Colonic mucosa (tissue), 4 donors: ENCODE results near the gene CDYL. TPM values are rescaled to one million over a fixed set of nuclear protein-coding genes. Genes with fewer than 3 reads are reported as not detected.

ENCODE experiments used
- DNase-seq: peaks from one replicate; pipeline ENCODE4 v3.0.0-alpha.2; 2020
- H3K27ac ChIP-seq: fragments of 200-600 bp; one replicate; pipeline ENCODE4 v1.8.0; 2021
- H3K27me3 ChIP-seq: fragments of 200-600 bp; one replicate; pipeline ENCODE4 v1.8.0; 2021
- H3K36me3 ChIP-seq: fragments of 200-600 bp; one replicate; pipeline ENCODE4 v1.8.0; 2021
- H3K4me1 ChIP-seq: fragments of 200-600 bp; one replicate; pipeline ENCODE4 v1.8.0; 2021; ENCODE audit warnings: mild to moderate bottlenecking
- H3K4me3 ChIP-seq: fragments of 200-600 bp; one replicate; pipeline ENCODE4 v1.8.0; 2021
- H3K9ac ChIP-seq, 2 donors: one replicate each; pipeline ENCODE4 v1.7.0; 2013; ENCODE audit warnings: control low read depth in 2 of 2, low read depth in 2 of 2, low read length in 2 of 2
- H3K9me3 ChIP-seq: fragments of 200-600 bp; one replicate; pipeline ENCODE4 v1.8.0; 2021
- CTCF ChIP-seq: fragments of 200-600 bp; IDR thresholded peaks from one replicate; pipeline ENCODE4 v1.8.0; 2022; ENCODE audit warnings: antibody characterized with exemption, mild to moderate bottlenecking
- intact Hi-C: fragments of 100-400 bp; cut with DNase I; formaldehyde crosslinking; loops from one replicate; pipeline ENCODE4 v1.14.1; 2022
- total RNA-seq, 2 donors: library from RNA; stranded (reverse); fragmentation: NEBNext Ultra II Directional in 1 of 2; extraction: Animal tissue kit (Norgen Biotek cat#: 25700) in 1 of 2; gene quantifications; one replicate each; pipeline ENCODE4 v1.2.1, GENCODE V29; 2021
- donor health status: healthy.
- donor health status: DM: no; HTN: no; CAD: no.
- donor health status: DM: no; HTN: no; CAD: no.

The CDYL gene
- total RNA-seq, 2 donors from 2014 or later: 44.3 to 48.6 TPM

GRCh38 chr6:4797587-4797986 is 21.4 kb downstream of the CDYL start:
- no peaks in the 10 kb centered on the region for H3K36me3 ChIP-seq
- H3K27ac ChIP-seq: no peak overlapping the region
- no peak for DNase-seq
- H3K4me3 ChIP-seq: no peak overlapping the region
- intact Hi-C loops: no loop called here
- peaks cover 19% of the 10 kb centered on the region for H3K4me1 ChIP-seq
- no peak overlapping the region for H3K9ac ChIP-seq
- H3K27me3 ChIP-seq: no peaks in the 10 kb centered on the region
- no peaks in the 10 kb centered on the region for H3K9me3 ChIP-seq
- no peak for TF ChIP-seq CTCF

GRCh38 chr6:4799912-4800311 is 23.7 kb downstream of the CDYL start:
- Histone ChIP-seq H3K9ac (no peak overlapping the region), H3K4me1 (peaks cover 19% of the 10 kb centered on the region), H3K27me3 (no peaks in the 10 kb centered on the region), H3K27ac (no peak overlapping the region), H3K9me3 (no peaks in the 10 kb centered on the region), H3K4me3 (no peak overlapping the region), H3K36me3 (no peaks in the 10 kb centered on the region)
- intact Hi-C loops: loop anchor here (10.0 kb wide), 1 partner anchor 135 kb away; no protein-coding TSS in a partner anchor
- no peak for DNase-seq
- no peak for TF ChIP-seq CTCF

GRCh38 chr6:4800662-4801061 is 24.5 kb downstream of the CDYL start:
- peaks cover 19% of the 10 kb centered on the region for H3K4me1 ChIP-seq
- no peaks in the 10 kb centered on the region for H3K36me3 ChIP-seq
- H3K9me3 ChIP-seq: no peaks in the 10 kb centered on the region
- TF ChIP-seq CTCF: no peak
- no peak overlapping the region for H3K4me3 ChIP-seq
- DNase-seq: no peak
- H3K27me3 ChIP-seq: no peaks in the 10 kb centered on the region
- H3K27ac ChIP-seq: no peak overlapping the region
- H3K9ac ChIP-seq: no peak overlapping the region
- intact Hi-C loops: loop anchor here (10.0 kb wide), 1 partner anchor 134 kb away; no protein-coding TSS in a partner anchor

GRCh38 chr6:4801491-4802110 is 25.4 kb downstream of the CDYL start:
- H3K4me3 ChIP-seq: no peak overlapping the region
- no peaks in the 10 kb centered on the region for H3K36me3 ChIP-seq
- H3K27me3 ChIP-seq: no peaks in the 10 kb centered on the region
- no peak overlapping the region for H3K27ac ChIP-seq
- no peak overlapping the region for H3K9ac ChIP-seq
- H3K9me3 ChIP-seq: no peaks in the 10 kb centered on the region
- intact Hi-C loops: loop anchor here (10.0 kb wide), 1 partner anchor 133 kb away; no protein-coding TSS in a partner anchor
- no peak for DNase-seq
- H3K4me1 ChIP-seq: peaks cover 16% of the 10 kb centered on the region
- no peak for TF ChIP-seq CTCF

- TF ChIP-seq CTCF: no peak
- Histone ChIP-seq H3K4me3 (no peak overlapping the region), H3K27ac (no peak overlapping the region), H3K36me3 (no peaks in the 10 kb centered on the region), H3K9ac (no peak overlapping the region), H3K27me3 (no peaks in the 10 kb centered on the region), H3K9me3 (no peaks in the 10 kb centered on the region), H3K4me1 (peaks cover 16% of the 10 kb centered on the region)
- DNase-seq: no peak
- intact Hi-C loops: loop anchor here (10.0 kb wide), 1 partner anchor 132 kb away; no protein-coding TSS in a partner anchor
Observed at GRCh38 chr6:4802312-4802935, 26.2 kb downstream of the CDYL start.
